ENCODE data around the gene MAP3K12.
A peak's percentile ranks its signal among the peaks of the same experiment; 100 is the strongest.

MAP3K12 gene

GRCh38 chr12:53456654-53457366 lies 42.4 kb downstream of the MAP3K12 start:
- Histone ChIP-seq H2BK5ac (ENCODE audit: low read depth, low read length, poor library complexity, severe bottlenecking) (no peak overlapping the region), H2AK5ac (ENCODE audit: low read length, severe bottlenecking) (no peak overlapping the region), H2BK15ac (ENCODE audit: low read depth, poor library complexity, severe bottlenecking) (no peak overlapping the region), H3K4me1 (ENCODE audit: control insufficient read depth, insufficient read depth, low read depth, low read length) (peaks cover 6% of the 10 kb centered on the region), H3K27ac (ENCODE audit: low read length, poor library complexity, severe bottlenecking) (no peak overlapping the region), H2AFZ (ENCODE audit: low read depth, low read length) (no peak overlapping the region), H3K14ac (ENCODE audit: low read length in 2 of 2) (no peak overlapping the region), H2BK12ac (ENCODE audit: low read length in 2 of 2) (no peak overlapping the region), H4K91ac (ENCODE audit: low read length) (no peak overlapping the region), H4K8ac (ENCODE audit: low read length) (no peak overlapping the region), H3K23ac (ENCODE audit: low read length in 2 of 2) (no peak overlapping the region), H3K27me3 (ENCODE audit: control insufficient read depth in 1 of 2, insufficient read depth in 1 of 2, low read length in 2 of 2) (no peaks in the 10 kb centered on the region), H3K36me3 (ENCODE audit: control insufficient read depth in 1 of 2, insufficient read depth in 2 of 2, low read depth in 1 of 2, low read length in 2 of 2) (peaks cover 48 to 83% of the 10 kb centered on the region in 2 experiments), H3K79me1 (replicated peaks; ENCODE audit: low read length, poor library complexity, severe bottlenecking) (no peaks in the 10 kb centered on the region), H3K18ac (ENCODE audit: low read depth in 1 of 2, low read length in 2 of 2) (no peak overlapping the region), H3K9me3 (ENCODE audit: control insufficient read depth, low read length) (no peaks in the 10 kb centered on the region), H3K9ac (ENCODE audit: low read length) (peak overlapping the region; percentile 8), H3K4ac (ENCODE audit: low read depth in 1 of 2, low read length in 2 of 2) (no peak overlapping the region), H2BK120ac (ENCODE audit: low read depth, low read length) (no peak overlapping the region), H3K4me3 (ENCODE audit: insufficient read depth in 1 of 2, low read depth in 1 of 2, low read length in 2 of 2) (no peak overlapping the region), H3K4me2 (ENCODE audit: low read length, poor library complexity, severe bottlenecking) (no peak overlapping the region)
- 81% methylated on average over 5 of the region's 6 CpGs for WGBS
- DNase-seq, result no peak

DNA sequence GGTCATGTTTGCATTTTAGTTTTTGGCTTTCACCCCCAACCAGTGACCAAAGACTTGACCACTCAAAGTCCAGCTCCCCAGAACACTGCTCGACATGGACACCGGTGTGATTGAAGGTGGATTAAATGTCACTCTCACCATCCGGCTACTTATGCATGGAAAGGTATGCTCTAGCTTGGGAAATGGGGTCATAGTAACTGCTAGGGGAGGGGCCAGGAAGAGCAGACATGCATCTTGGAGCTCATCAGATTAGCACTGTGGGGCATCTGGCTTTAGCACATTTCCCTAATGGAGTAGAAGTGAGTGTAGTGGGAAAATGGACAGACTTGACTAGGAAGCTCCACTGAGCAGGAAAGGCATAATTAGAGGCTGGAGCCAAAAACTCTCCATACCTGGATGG lies 44.6 kb downstream of the MAP3K12 start:
- Histone ChIP-seq H3K18ac (ENCODE audit: low read depth in 1 of 2, low read length in 2 of 2) (no peak overlapping the region), H2BK5ac (ENCODE audit: low read depth, low read length, poor library complexity, severe bottlenecking) (no peak overlapping the region), H3K4me3 (ENCODE audit: insufficient read depth in 1 of 2, low read depth in 1 of 2, low read length in 2 of 2) (peak overlapping the region in 1 of 2 experiments; percentile 95), H3K9ac (ENCODE audit: low read length) (peak overlapping the region; percentile 99), H2BK120ac (ENCODE audit: low read depth, low read length) (no peak overlapping the region), H2AFZ (ENCODE audit: low read depth, low read length) (no peak overlapping the region), H3K4ac (ENCODE audit: low read depth in 1 of 2, low read length in 2 of 2) (no peak overlapping the region), H3K9me3 (ENCODE audit: control insufficient read depth, low read length) (no peaks in the 10 kb centered on the region), H4K91ac (ENCODE audit: low read length) (no peak overlapping the region), H3K27ac (ENCODE audit: low read length, poor library complexity, severe bottlenecking) (no peak overlapping the region), H3K27me3 (ENCODE audit: control insufficient read depth in 1 of 2, insufficient read depth in 1 of 2, low read length in 2 of 2) (no peaks in the 10 kb centered on the region), H2BK12ac (ENCODE audit: low read length in 2 of 2) (no peak overlapping the region), H2AK5ac (ENCODE audit: low read length, severe bottlenecking) (no peak overlapping the region), H4K8ac (ENCODE audit: low read length) (no peak overlapping the region), H3K4me1 (ENCODE audit: control insufficient read depth, insufficient read depth, low read depth, low read length) (peaks cover 7% of the 10 kb centered on the region), H3K23ac (ENCODE audit: low read length in 2 of 2) (no peak overlapping the region), H2BK15ac (ENCODE audit: low read depth, poor library complexity, severe bottlenecking) (no peak overlapping the region), H3K14ac (ENCODE audit: low read length in 2 of 2) (no peak overlapping the region), H3K79me1 (replicated peaks; ENCODE audit: low read length, poor library complexity, severe bottlenecking) (no peaks in the 10 kb centered on the region), H3K36me3 (ENCODE audit: control insufficient read depth in 1 of 2, insufficient read depth in 2 of 2, low read depth in 1 of 2, low read length in 2 of 2) (peaks cover 32 to 61% of the 10 kb centered on the region in 2 experiments), H3K4me2 (ENCODE audit: low read length, poor library complexity, severe bottlenecking) (no peak overlapping the region)
- no peak for DNase-seq
- 98% methylated on average over 3 of the region's 3 CpGs for WGBS

DNA sequence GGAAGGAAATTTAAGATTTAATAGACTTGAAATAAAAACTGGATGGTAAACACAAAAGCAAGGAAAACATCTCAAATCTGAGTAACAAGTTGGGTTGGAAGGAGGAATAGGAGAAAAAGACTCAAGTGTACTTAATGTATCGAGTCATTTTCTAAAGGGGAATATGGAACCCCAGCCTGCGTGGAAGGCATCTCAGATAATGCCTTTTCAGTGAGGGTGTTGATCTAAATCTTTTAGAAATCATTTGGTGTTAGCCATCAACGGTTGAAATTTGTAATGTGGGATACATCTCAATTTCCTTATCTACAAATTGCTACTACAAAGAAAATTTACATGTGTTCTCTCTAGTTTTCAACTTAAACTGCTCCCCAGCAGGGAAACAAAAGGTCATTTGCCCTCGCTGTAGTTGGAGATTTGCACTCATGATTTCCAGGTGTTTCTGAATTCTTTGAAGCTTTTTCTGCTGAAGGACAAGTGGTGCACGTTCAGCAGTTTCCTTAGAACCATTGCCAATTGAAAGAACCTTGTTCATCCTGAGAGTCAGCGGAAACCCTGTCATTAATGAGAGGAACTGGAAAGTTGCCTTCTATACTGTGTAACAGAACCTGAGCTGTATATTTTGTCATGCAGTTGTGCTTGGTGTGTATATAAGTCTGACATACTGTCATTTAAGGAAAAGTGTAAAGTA lies 45.2 kb downstream of the MAP3K12 start:
- Histone ChIP-seq H2AK5ac (ENCODE audit: low read length, severe bottlenecking) (no peak overlapping the region), H3K27ac (ENCODE audit: low read length, poor library complexity, severe bottlenecking) (no peak overlapping the region), H3K9me3 (ENCODE audit: control insufficient read depth, low read length) (no peaks in the 10 kb centered on the region), H4K91ac (ENCODE audit: low read length) (no peak overlapping the region), H3K4me3 (ENCODE audit: insufficient read depth in 1 of 2, low read depth in 1 of 2, low read length in 2 of 2) (peak overlapping the region in 1 of 2 experiments; percentile 95), H4K8ac (ENCODE audit: low read length) (no peak overlapping the region), H3K4ac (ENCODE audit: low read depth in 1 of 2, low read length in 2 of 2) (no peak overlapping the region), H3K79me1 (replicated peaks; ENCODE audit: low read length, poor library complexity, severe bottlenecking) (no peaks in the 10 kb centered on the region), H2BK5ac (ENCODE audit: low read depth, low read length, poor library complexity, severe bottlenecking) (no peak overlapping the region), H3K4me2 (ENCODE audit: low read length, poor library complexity, severe bottlenecking) (peak overlapping the region; percentile 81), H3K27me3 (ENCODE audit: control insufficient read depth in 1 of 2, insufficient read depth in 1 of 2, low read length in 2 of 2) (no peaks in the 10 kb centered on the region), H2AFZ (ENCODE audit: low read depth, low read length) (no peak overlapping the region), H3K14ac (ENCODE audit: low read length in 2 of 2) (no peak overlapping the region), H3K36me3 (ENCODE audit: control insufficient read depth in 1 of 2, insufficient read depth in 2 of 2, low read depth in 1 of 2, low read length in 2 of 2) (peaks cover 28 to 55% of the 10 kb centered on the region in 2 experiments), H2BK15ac (ENCODE audit: low read depth, poor library complexity, severe bottlenecking) (no peak overlapping the region), H3K4me1 (ENCODE audit: control insufficient read depth, insufficient read depth, low read depth, low read length) (peaks cover 6% of the 10 kb centered on the region), H2BK120ac (ENCODE audit: low read depth, low read length) (no peak overlapping the region), H2BK12ac (ENCODE audit: low read length in 2 of 2) (no peak overlapping the region), H3K18ac (ENCODE audit: low read depth in 1 of 2, low read length in 2 of 2) (no peak overlapping the region), H3K23ac (ENCODE audit: low read length in 2 of 2) (no peak overlapping the region), H3K9ac (ENCODE audit: low read length) (peak overlapping the region; percentile 99)
- WGBS, result 67% methylated on average over 5 of the region's 6 CpGs
- no peak for DNase-seq

All from mesenchymal stem cell (in vitro differentiated cells and primary cell).